BLaER1 (cell line): Measurements from ENCODE around the gene FBXL17.

Source experiments
- H3K27ac ChIP-seq: shearing (Covaris generic); formaldehyde crosslinking; 2 replicates; pipeline ENCODE4 v1.8.1; 2022
- H3K27me3 ChIP-seq: shearing (Covaris generic); formaldehyde crosslinking; 2 replicates; pipeline ENCODE4 v1.8.1; 2022
- H3K36me3 ChIP-seq: shearing (Covaris generic); formaldehyde crosslinking; 2 replicates; pipeline ENCODE4 v1.8.1; 2022
- H3K4me1 ChIP-seq: shearing (Covaris generic); formaldehyde crosslinking; 2 replicates; pipeline ENCODE4 v1.8.1; 2022
- H3K4me2 ChIP-seq: shearing (Covaris generic); formaldehyde crosslinking; 2 replicates; pipeline ENCODE4 v1.8.1; 2022
- H3K4me3 ChIP-seq: shearing (Covaris generic); formaldehyde crosslinking; 2 replicates; pipeline ENCODE4 v1.8.1; 2022
- H3K9ac ChIP-seq: shearing (Covaris generic); formaldehyde crosslinking; 2 replicates; pipeline ENCODE4 v1.8.1; 2022
- H3K9me3 ChIP-seq: shearing (Covaris generic); formaldehyde crosslinking; 2 replicates; pipeline ENCODE4 v1.8.1; 2022
- H4K20me1 ChIP-seq: shearing (Covaris generic); formaldehyde crosslinking; 2 replicates; pipeline ENCODE4 v1.8.1; 2022
- Cebpa-rat ChIP-seq: shearing (Covaris generic); IDR thresholded peaks from 2 replicates; pipeline ENCODE4 v1.8.1; 2022

FBXL17 gene

DNA sequence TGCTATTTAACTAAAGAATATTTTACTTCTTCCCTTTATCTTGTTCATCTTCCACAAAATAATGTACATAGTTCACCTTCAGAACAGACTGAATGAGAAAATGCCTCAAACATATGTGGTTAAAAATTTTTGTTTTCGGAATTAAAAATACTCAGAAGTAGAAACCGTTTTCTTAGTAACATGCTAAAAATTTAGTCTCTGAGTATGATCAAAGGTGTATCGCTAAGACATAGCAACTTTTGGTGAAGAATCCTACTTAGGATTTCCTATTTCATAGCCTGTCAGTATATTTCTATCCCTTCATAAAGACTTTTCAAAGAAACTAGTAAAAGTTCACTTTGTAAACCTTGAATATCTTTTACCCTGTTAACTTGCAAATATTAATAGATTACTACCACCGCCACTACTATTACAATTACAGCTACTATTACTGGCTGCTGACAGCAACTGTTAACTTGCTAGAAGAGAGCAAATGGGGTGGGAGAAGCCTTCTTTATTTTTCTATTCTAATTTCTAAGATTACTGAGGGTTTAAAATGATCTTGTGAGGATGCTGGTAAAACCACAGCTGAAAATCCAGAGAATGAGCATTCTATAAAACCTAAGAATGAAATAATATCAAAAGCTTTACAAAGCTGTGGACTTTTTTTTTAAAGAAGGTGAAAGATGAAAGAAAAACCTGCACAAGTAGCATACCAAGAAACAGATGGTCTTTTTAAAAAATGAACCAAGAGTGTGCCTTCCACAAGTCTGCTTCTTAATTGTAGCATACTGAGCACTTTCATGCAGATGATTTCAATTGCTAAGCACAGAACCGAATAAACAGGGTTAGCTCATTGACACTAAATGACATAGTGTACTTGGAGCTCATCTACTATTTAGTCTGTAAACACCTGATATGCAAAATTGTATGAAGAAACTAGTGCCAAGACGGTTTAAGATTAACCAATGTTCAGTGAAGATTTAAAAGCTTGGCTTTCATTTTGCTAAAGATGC is 464.9 kb downstream of the FBXL17 start:
- Histone ChIP-seq H3K9me3 (no peaks in the 10 kb centered on the region), H3K27ac (no peak overlapping the region)

DNA sequence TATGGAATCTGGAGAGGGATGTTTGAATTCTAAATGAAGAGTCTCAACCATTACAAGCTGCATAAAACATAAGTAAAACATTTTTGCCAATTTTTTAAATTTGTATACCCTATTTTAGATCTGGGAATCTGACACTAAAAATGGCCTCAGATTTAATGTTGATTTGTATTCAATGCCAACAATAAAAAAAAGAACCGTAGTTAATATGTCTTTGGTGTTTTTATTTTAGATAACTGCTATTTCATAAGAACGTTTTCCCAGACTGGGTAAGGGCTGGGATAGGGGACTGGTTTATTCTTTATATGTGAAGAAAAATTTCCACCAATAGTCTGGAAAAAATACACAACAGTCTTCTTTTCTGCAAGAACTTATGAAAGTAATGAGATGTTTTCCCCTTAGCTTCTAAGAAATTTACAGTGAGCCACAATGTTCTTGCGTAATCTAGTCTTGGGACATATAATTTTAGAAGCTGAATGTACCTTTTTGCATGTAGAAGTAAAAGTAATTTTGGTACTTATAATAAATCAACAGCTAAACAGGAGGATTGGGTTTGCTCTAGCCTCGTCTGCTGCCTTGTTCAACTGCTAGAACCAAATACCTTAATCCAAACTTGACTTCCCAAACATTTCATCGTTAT is 466.6 kb downstream of the FBXL17 start:
- Histone ChIP-seq H3K9me3 (no peaks in the 10 kb centered on the region), H3K27ac (no peak overlapping the region), H3K4me3 (no peak overlapping the region), H3K36me3 (no peaks in the 10 kb centered on the region), H3K4me2 (no peak overlapping the region), H3K9ac (no peak overlapping the region), H4K20me1 (no peaks in the 10 kb centered on the region), H3K4me1 (peaks cover 4% of the 10 kb centered on the region; the same call in 1 of the 2 replicates), H3K27me3 (no peaks in the 10 kb centered on the region)
- no peak for TF ChIP-seq Cebpa-rat

More for the DNA sequence above, 464.9 kb downstream of the FBXL17 start:
- H3K4me2 ChIP-seq = no peak overlapping the region
- no peak overlapping the region for H3K9ac ChIP-seq
- no peaks in the 10 kb centered on the region for H3K27me3 ChIP-seq
- H3K4me3 ChIP-seq = no peak overlapping the region
- no peak for TF ChIP-seq Cebpa-rat
- no peaks in the 10 kb centered on the region for H3K36me3 ChIP-seq
- no peaks in the 10 kb centered on the region for H4K20me1 ChIP-seq
- H3K4me1 ChIP-seq = peaks cover 4% of the 10 kb centered on the region; the same call in 1 of the 2 replicates

DNA sequence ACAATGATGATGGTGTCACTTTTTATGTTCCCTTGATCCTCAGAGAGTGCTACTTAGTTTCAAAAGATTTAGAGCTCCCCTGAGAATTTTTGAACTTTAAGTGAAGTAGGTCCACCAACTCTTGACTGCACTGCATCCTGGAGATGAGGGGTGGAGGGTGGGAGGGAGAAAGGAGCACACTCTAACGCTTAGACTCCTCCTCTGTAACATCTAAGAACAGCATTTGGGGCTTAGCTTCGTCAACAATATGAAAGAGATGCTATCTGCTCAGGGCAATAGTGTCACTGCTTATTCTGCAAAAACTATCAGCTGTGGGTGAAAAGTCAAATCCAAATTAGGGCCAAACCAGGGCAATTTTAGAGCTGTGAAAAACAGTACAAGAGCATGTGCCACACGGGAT is 468.4 kb downstream of the FBXL17 start:
- Histone ChIP-seq H3K36me3 (no peaks in the 10 kb centered on the region), H3K27ac (no peak overlapping the region)

GRCh38 chr5:107900721-107901120 is 481.2 kb downstream of the FBXL17 start:
- Histone ChIP-seq H3K9ac (no peak overlapping the region), H3K4me1 (no peaks in the 10 kb centered on the region), H3K4me3 (no peak overlapping the region), H3K27ac (no peak overlapping the region), H3K9me3 (no peaks in the 10 kb centered on the region), H3K4me2 (no peak overlapping the region), H3K36me3 (no peaks in the 10 kb centered on the region), H3K27me3 (no peaks in the 10 kb centered on the region), H4K20me1 (no peaks in the 10 kb centered on the region)
- no peak for TF ChIP-seq Cebpa-rat

More for the DNA sequence above, 468.4 kb downstream of the FBXL17 start:
- no peak overlapping the region for H3K9ac ChIP-seq
- TF ChIP-seq Cebpa-rat = no peak
- no peaks in the 10 kb centered on the region for H4K20me1 ChIP-seq
- H3K4me2 ChIP-seq = no peak overlapping the region
- peaks cover 4% of the 10 kb centered on the region; the same call in 1 of the 2 replicates for H3K4me1 ChIP-seq
- no peak overlapping the region for H3K4me3 ChIP-seq
- H3K27me3 ChIP-seq = no peaks in the 10 kb centered on the region
- no peaks in the 10 kb centered on the region for H3K9me3 ChIP-seq

GRCh38 chr5:107894361-107894760 is 487.5 kb downstream of the FBXL17 start:
- H3K4me1 ChIP-seq = no peaks in the 10 kb centered on the region
- no peak for TF ChIP-seq Cebpa-rat
- H3K9me3 ChIP-seq = no peaks in the 10 kb centered on the region
- no peaks in the 10 kb centered on the region for H3K27me3 ChIP-seq
- H3K4me3 ChIP-seq = no peak overlapping the region
- H4K20me1 ChIP-seq = no peaks in the 10 kb centered on the region
- H3K4me2 ChIP-seq = no peak overlapping the region
- no peak overlapping the region for H3K9ac ChIP-seq
- no peaks in the 10 kb centered on the region for H3K36me3 ChIP-seq
- no peak overlapping the region for H3K27ac ChIP-seq

GRCh38 chr5:107893642-107894041 is 488.3 kb downstream of the FBXL17 start:
- Histone ChIP-seq H4K20me1 (no peaks in the 10 kb centered on the region), H3K27ac (no peak overlapping the region), H3K36me3 (no peaks in the 10 kb centered on the region), H3K9me3 (no peaks in the 10 kb centered on the region), H3K27me3 (no peaks in the 10 kb centered on the region), H3K4me3 (no peak overlapping the region), H3K4me1 (no peaks in the 10 kb centered on the region), H3K4me2 (no peak overlapping the region), H3K9ac (no peak overlapping the region)
- TF ChIP-seq Cebpa-rat = peak; percentile 40; the same call in 1 of the 2 replicates

DNA sequence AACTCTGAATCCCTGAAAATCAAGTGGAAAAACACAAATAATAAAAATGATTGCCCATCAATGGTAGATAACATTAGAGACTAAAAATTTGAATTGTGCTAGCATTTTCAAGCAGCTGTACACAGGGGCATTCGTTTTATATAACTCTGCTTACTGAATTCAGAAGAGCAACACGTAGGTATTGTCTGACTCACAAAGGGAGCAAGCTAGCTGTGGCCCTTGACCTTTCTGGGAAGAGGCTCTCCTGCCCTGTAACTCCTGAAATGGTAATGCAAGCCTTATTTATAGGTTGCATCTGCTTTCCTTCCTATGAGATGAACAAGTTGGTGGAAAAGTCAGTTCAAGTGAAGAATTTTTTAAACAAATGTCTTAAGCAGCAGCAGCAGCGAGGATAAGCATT is 492.5 kb downstream of the FBXL17 start:
- Histone ChIP-seq H3K4me3 (no peak overlapping the region), H3K9me3 (no peaks in the 10 kb centered on the region), H4K20me1 (no peaks in the 10 kb centered on the region), H3K27ac (no peak overlapping the region), H3K9ac (no peak overlapping the region), H3K36me3 (no peaks in the 10 kb centered on the region), H3K4me1 (peaks cover 27% of the 10 kb centered on the region), H3K27me3 (no peaks in the 10 kb centered on the region), H3K4me2 (no peak overlapping the region)
- TF ChIP-seq Cebpa-rat = no peak

GRCh38 chr5:107888541-107888940 is 493.4 kb downstream of the FBXL17 start:
- Histone ChIP-seq H3K36me3 (no peaks in the 10 kb centered on the region), H3K4me2 (no peak overlapping the region), H4K20me1 (no peaks in the 10 kb centered on the region), H3K27me3 (no peaks in the 10 kb centered on the region), H3K27ac (no peak overlapping the region), H3K4me3 (no peak overlapping the region), H3K4me1 (peaks cover 27% of the 10 kb centered on the region), H3K9ac (no peak overlapping the region), H3K9me3 (no peaks in the 10 kb centered on the region)
- TF ChIP-seq Cebpa-rat = no peak

GRCh38 chr5:107887166-107887943 is 494.5 kb downstream of the FBXL17 start:
- H3K9ac ChIP-seq = no peak overlapping the region
- no peak overlapping the region for H3K4me3 ChIP-seq
- H3K36me3 ChIP-seq = no peaks in the 10 kb centered on the region
- no peaks in the 10 kb centered on the region for H3K27me3 ChIP-seq
- H3K27ac ChIP-seq = no peak overlapping the region
- no peak for TF ChIP-seq Cebpa-rat
- no peaks in the 10 kb centered on the region for H4K20me1 ChIP-seq
- H3K4me1 ChIP-seq = peaks cover 27% of the 10 kb centered on the region
- H3K9me3 ChIP-seq = no peaks in the 10 kb centered on the region
- peak overlapping the region; percentile 61 for H3K4me2 ChIP-seq
